ENCODE data around the gene RASAL3. TPM values are rescaled to one million over a fixed set of nuclear protein-coding genes. Genes with fewer than 3 reads are reported as not detected.

RASAL3 gene
- 0.07 TPM in 2 replicates for total RNA-seq

DNA sequence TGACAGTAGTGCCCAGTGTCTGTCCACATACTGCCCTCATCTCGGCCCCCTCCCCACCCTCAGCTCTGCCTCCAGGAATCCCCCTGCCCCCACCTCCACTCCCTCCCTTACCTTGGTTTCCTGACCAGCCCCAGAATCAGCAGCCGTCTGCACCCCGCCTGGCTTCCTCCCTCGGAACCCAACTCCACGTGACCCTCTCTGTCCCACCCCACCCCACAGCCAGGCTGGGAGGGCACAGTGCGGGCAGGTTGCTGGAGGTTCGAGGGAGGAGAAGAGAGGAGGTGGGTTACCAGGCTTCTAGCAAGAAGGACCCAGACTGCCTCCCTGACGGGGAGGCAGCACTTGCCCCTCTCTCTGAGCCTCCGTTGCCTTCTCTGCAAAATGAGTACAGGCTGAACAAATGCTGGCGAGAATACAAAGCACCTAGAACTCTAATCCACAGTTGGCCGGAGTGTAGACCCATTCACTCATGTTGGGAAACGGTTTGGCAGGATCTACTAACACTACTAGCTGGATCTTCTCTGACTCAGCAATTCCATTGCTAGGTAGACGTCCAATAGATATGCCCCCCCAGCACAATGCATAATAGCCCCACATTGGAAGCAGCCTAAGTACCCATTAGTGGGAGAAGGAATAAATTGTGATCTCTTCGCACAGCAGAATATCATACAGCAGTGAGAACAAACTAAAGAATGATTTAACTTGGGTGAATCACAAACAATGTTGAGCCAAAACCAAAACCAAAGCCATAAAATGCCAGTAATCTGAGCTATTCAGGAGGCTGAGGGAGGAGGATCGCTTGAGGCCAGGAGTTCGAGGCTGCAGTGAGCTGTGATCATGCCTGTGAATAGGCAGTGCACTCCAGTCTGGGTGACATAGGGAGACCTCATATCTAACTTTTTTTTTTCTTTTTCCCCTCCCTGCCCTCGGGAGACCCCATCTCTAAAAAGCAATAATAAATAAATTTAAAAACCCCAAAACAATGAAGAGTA, at the start of gene RASAL3:
Gene RASAL3, minus strand, starts transcription at position 151 of the 992 bp plus-strand sequence. CDS start 186 bp downstream, outside the sequence.

DNA sequence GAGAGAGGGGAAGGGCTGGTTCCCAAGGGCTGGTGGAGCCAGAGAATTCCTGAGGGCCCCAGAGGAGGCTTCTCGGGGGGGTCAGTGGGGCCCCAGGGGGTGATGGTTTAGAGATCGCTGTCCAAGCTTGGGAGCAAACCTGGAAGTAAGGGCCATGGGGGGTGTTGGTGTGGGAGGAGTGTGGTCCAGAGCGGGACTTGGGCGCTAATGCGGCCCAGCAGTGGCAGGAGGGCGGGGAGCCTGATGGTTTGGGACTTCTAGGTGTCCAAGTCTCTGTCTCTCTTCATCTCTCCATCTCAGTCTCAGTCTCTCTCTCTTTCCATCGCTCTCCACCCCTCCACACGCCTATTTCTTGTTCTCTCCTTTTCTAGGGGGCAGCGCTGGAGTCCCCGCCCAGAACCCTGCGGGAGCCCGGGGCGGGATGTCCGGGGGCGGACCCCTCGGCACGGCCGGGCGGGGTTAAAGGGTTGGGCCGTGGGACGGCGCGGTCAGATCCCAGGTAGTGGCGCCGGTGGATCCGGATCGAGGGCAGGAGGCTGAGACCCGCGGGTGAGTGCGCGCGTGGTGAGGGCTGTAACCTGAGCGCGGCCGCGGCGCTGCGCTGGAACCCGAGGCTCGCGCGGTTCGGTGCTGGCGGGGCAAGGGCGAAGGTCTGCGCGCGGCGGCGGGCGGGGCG, 43.8 kb upstream of the RASAL3 start, which contains the start of gene CYP4F22:
Gene CYP4F22, plus strand, starts transcription at position 491 of the 676 bp plus-strand sequence. CDS start 16,812 bp downstream, outside the sequence.

DNA sequence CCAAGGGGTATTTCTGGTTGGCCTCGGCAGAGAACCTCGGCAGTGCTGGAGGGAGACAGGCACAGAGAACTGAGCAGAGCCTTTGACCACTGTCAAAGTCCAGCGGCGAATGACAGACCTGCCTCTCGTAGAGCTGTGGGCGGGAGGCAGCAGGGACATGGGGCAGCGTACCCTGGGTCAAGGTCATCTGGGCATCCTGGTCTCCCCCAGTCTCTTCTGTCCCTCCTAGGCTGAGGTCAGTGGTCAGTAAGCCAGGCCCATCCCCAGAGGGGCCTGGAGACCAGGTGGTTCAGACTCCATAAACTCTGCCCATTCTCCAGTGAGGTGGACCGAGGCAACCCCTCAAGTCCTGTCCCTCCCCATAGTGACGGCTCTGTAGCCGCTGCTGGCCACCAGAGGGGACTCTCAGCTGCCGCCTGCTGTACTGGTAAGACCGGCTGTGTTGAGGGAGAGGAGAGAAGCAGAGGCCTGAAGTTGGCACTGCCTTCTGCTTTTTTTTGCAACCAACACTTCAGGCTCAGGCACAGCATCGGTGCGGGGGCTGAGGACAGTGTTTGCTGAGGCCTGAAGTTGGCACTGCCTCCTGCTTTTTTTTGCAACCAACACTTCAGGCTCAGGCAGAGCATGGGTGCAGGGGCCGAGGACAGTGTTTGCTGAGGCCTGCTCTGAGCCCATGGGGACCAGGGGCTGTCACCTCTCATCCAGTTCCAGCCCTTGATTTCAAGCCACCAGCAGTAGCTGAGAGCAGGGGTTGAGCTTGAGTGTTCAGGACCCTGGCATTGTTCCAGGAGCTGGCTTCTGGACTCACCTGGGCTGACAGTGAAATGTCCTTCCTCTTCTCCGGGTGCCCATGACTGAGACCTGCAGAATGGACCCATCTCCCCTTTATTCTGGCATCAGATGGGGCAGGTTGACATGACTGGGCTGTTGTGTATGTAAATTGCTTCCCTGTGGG, 15.3 kb upstream of the RASAL3 start, which contains the start of gene PGLYRP2:
Gene PGLYRP2, minus strand, starts transcription at position 111 of the 955 bp plus-strand sequence. CDS start 130 bp downstream, outside the sequence.

GRCh38 chr19:15449620-15450527, 14.5 kb downstream of the RASAL3 start, which contains the start of gene WIZ:
Gene WIZ, minus strand, starts transcription at chr19:15449956. Its CDS starts 1,649 bp downstream, at chr19:15448307.

GRCh38 chr19:15418579-15419412, 45.5 kb downstream of the RASAL3 start, which contains the start of gene AKAP8L:
Gene AKAP8L, minus strand, starts transcription at chr19:15418988. Its CDS starts 65 bp downstream, at chr19:15418923.

Other genes starting within 250 kb of the RASAL3 start
- 0.07 TPM in 2 replicates for gene EPHX3, start 232.1 kb downstream of the RASAL3 start, total RNA-seq
- 25.9 and 32.2 TPM in 2 replicates for gene BRD4, start 132.0 kb downstream of the RASAL3 start, total RNA-seq
- 10.7 and 11.0 TPM in 2 replicates for gene AKAP8, start 84.8 kb downstream of the RASAL3 start, total RNA-seq
- gene AKAP8L, start 45.6 kb downstream of the RASAL3 start, total RNA-seq, result 57.9 and 58.7 TPM in 2 replicates
- gene WIZ, start 14.6 kb downstream of the RASAL3 start, total RNA-seq, result 15.0 and 21.1 TPM in 2 replicates
- gene PGLYRP2, start 15.0 kb upstream of the RASAL3 start, total RNA-seq, result not detected in 2 replicates
- not detected in 2 replicates for gene CYP4F22, start 44.0 kb upstream of the RASAL3 start, total RNA-seq
- not detected in 2 replicates for gene CYP4F8, start 150.7 kb upstream of the RASAL3 start, total RNA-seq
- gene CYP4F3, start 176.4 kb upstream of the RASAL3 start, total RNA-seq, result not detected in 2 replicates
- gene CYP4F12, start 208.5 kb upstream of the RASAL3 start, total RNA-seq, result not detected in 2 replicates